Astrocyte (in vitro differentiated cells and primary cell): Measurements from ENCODE around the gene PTPN5. TPM values are rescaled to one million over a fixed set of nuclear protein-coding genes. Genes with fewer than 3 reads are reported as not detected.

Experiments
- DNase-seq: peaks from one replicate; pipeline ENCODE4 v3.0.0-alpha.2; 2010; ENCODE audit warnings: low read depth
- FAIRE-seq: peaks from 2 replicates; lab custom pipeline; 2011; peaks lifted over from hg19 to GRCh38; lab: Jason Lieb, UNC
- H2AFZ ChIP-seq: 2 replicates; pipeline ENCODE4 v1.6.0; 2012; ENCODE audit warnings: low read depth, low read length, inconsistent platforms
- H3K27ac ChIP-seq: 2 replicates; pipeline ENCODE4 v1.5.1; 2011; ENCODE audit warnings: low read depth, low read length, inconsistent platforms
- H3K27me3 ChIP-seq: 2 replicates; pipeline ENCODE4 v1.6.0; 2011; ENCODE audit warnings: low read length, inconsistent platforms; ENCODE audit not compliant: insufficient read depth
- H3K36me3 ChIP-seq: 2 replicates; pipeline ENCODE4 v1.5.1; 2011; ENCODE audit warnings: low read length, inconsistent platforms; ENCODE audit not compliant: insufficient read depth
- H3K4me1 ChIP-seq: 2 replicates; pipeline ENCODE4 v1.5.1; 2011; ENCODE audit warnings: low read length, inconsistent platforms; ENCODE audit not compliant: insufficient read depth
- H3K4me2 ChIP-seq: 2 replicates; pipeline ENCODE4 v1.6.0; 2012; ENCODE audit warnings: low read length, inconsistent platforms
- H3K4me3 ChIP-seq: 2 replicates; pipeline ENCODE4 v1.5.1; 2011; ENCODE audit warnings: low read depth, mild to moderate bottlenecking, low read length, inconsistent platforms; ENCODE audit not compliant: insufficient read depth
- H3K79me2 ChIP-seq: 2 replicates; pipeline ENCODE4 v1.6.0; 2012; ENCODE audit warnings: mild to moderate bottlenecking, low read length, inconsistent platforms; ENCODE audit not compliant: insufficient read depth
- H3K9ac ChIP-seq: 2 replicates; pipeline ENCODE4 v1.6.0; 2012; ENCODE audit warnings: mild to moderate bottlenecking, low read length, inconsistent platforms
- H3K9me3 ChIP-seq: 2 replicates; pipeline ENCODE4 v1.5.1; 2012; ENCODE audit warnings: low read depth, mild to moderate bottlenecking, low read length, inconsistent platforms; ENCODE audit not compliant: insufficient read depth
- H4K20me1 ChIP-seq: 2 replicates; pipeline ENCODE4 v1.6.0; 2012; ENCODE audit warnings: low read length, inconsistent platforms; ENCODE audit not compliant: insufficient read depth
- H3K27ac Mint-ChIP-seq: one replicate; pipeline ENCODE4 v1.8.0; 2021; ENCODE audit warnings: mild to moderate bottlenecking, mixed read lengths; ENCODE audit not compliant: unreplicated experiment
- H3K27me3 Mint-ChIP-seq: one replicate; pipeline ENCODE4 v1.8.0; 2021; ENCODE audit warnings: low read depth, mixed read lengths; ENCODE audit not compliant: unreplicated experiment
- H3K36me3 Mint-ChIP-seq: one replicate; pipeline ENCODE4 v1.8.0; 2021; ENCODE audit warnings: low read depth, mixed read lengths; ENCODE audit not compliant: unreplicated experiment
- H3K4me1 Mint-ChIP-seq: one replicate; pipeline ENCODE4 v1.8.0; 2021; ENCODE audit warnings: low read depth, mixed read lengths; ENCODE audit not compliant: unreplicated experiment
- H3K4me3 Mint-ChIP-seq: one replicate; pipeline ENCODE4 v1.8.0; 2021; ENCODE audit warnings: mild to moderate bottlenecking, moderate library complexity, mixed read lengths; ENCODE audit not compliant: unreplicated experiment
- H3K9me3 Mint-ChIP-seq: one replicate; pipeline ENCODE4 v1.8.0; 2021; ENCODE audit warnings: mild to moderate bottlenecking, mixed read lengths; ENCODE audit not compliant: unreplicated experiment
- CTCF ChIP-seq: IDR thresholded peaks from 2 replicates; pipeline ENCODE4 v1.5.1; 2011; ENCODE audit warnings: low read depth, mild to moderate bottlenecking, inconsistent platforms, low read length, moderate library complexity; ENCODE audit not compliant: insufficient read depth
- EZH2 ChIP-seq: IDR thresholded peaks from 2 replicates; pipeline ENCODE4 v1.6.1; 2012; ENCODE audit warnings: mild to moderate bottlenecking, low read length, inconsistent platforms; ENCODE audit not compliant: insufficient read depth
- total RNA-seq: library from RNA; stranded (reverse); gene quantifications from 2 replicates; pipeline ENCODE4 v1.2.1, GENCODE V29; 2021

PTPN5 gene
- total RNA-seq, 1 donor from 2014 or later = 0.07 TPM

- peaks cover 42% of the 10 kb centered on the region for H3K27me3 Mint-ChIP-seq
- FAIRE-seq (no peak), DNase-seq (no peak)
- H3K36me3 Mint-ChIP-seq = no peaks in the 10 kb centered on the region
- Histone ChIP-seq H3K27ac (no peak overlapping the region), H3K9ac (no peak overlapping the region), H3K4me2 (peak overlapping the region; percentile 100), H3K4me1 (no peaks in the 10 kb centered on the region), H4K20me1 (no peaks in the 10 kb centered on the region), H3K9me3 (no peaks in the 10 kb centered on the region), H3K4me3 (no peak overlapping the region), H3K79me2 (no peaks in the 10 kb centered on the region), H3K27me3 (peaks cover 3% of the 10 kb centered on the region), H2AFZ (peak overlapping the region; percentile 1), H3K36me3 (no peaks in the 10 kb centered on the region)
- peaks cover 2% of the 10 kb centered on the region for H3K4me1 Mint-ChIP-seq
- TF ChIP-seq EZH2 = no peak
- TF ChIP-seq CTCF = no peak
- peak overlapping the region; percentile 56 for H3K4me3 Mint-ChIP-seq
- H3K27ac Mint-ChIP-seq = no peak overlapping the region
- H3K9me3 Mint-ChIP-seq = peaks cover 2% of the 10 kb centered on the region
Observed at GRCh38 chr11:18720091-18720807, 71.3 kb downstream of the PTPN5 start.

- peaks cover 2% of the 10 kb centered on the region for H3K9me3 Mint-ChIP-seq
- no peaks in the 10 kb centered on the region for H3K9me3 ChIP-seq
- no peaks in the 10 kb centered on the region for H4K20me1 ChIP-seq
- H3K4me3 Mint-ChIP-seq = no peak overlapping the region
- DNase-seq (no peak), FAIRE-seq (no peak)
- H3K27ac ChIP-seq = no peak overlapping the region
- H3K27ac Mint-ChIP-seq = no peak overlapping the region
- no peak overlapping the region for H2AFZ ChIP-seq
- H3K36me3 ChIP-seq = no peaks in the 10 kb centered on the region
- no peaks in the 10 kb centered on the region for H3K4me1 ChIP-seq
- H3K36me3 Mint-ChIP-seq = no peaks in the 10 kb centered on the region
- no peaks in the 10 kb centered on the region for H3K4me1 Mint-ChIP-seq
- TF ChIP-seq EZH2 = no peak
- TF ChIP-seq CTCF = no peak
- H3K4me3 ChIP-seq = no peak overlapping the region
- no peak overlapping the region for H3K4me2 ChIP-seq
- no peaks in the 10 kb centered on the region for H3K79me2 ChIP-seq
- H3K27me3 Mint-ChIP-seq = peaks cover 71% of the 10 kb centered on the region
- H3K27me3 ChIP-seq = peaks cover 3% of the 10 kb centered on the region
- H3K9ac ChIP-seq = no peak overlapping the region
Observed at GRCh38 chr11:18715476-18715875, 76.1 kb downstream of the PTPN5 start.

GRCh38 chr11:18714443-18714780, 77.2 kb downstream of the PTPN5 start:
- no peaks in the 10 kb centered on the region for H3K9me3 ChIP-seq
- Mint-ChIP-seq H3K9me3 (peaks cover 2% of the 10 kb centered on the region), H3K27ac (no peak overlapping the region), H3K36me3 (no peaks in the 10 kb centered on the region), H3K4me3 (no peak overlapping the region), H3K27me3 (peaks cover 71% of the 10 kb centered on the region), H3K4me1 (no peaks in the 10 kb centered on the region)
- TF ChIP-seq EZH2 (no peak), CTCF (no peak)
- H3K4me2 ChIP-seq = no peak overlapping the region
- H3K79me2 ChIP-seq = no peaks in the 10 kb centered on the region
- no peak overlapping the region for H3K27ac ChIP-seq
- no peak for DNase-seq
- no peak overlapping the region for H3K9ac ChIP-seq
- H2AFZ ChIP-seq = no peak overlapping the region
- H3K36me3 ChIP-seq = no peaks in the 10 kb centered on the region
- H3K4me3 ChIP-seq = no peak overlapping the region
- no peaks in the 10 kb centered on the region for H3K4me1 ChIP-seq
- H3K27me3 ChIP-seq = peaks cover 3% of the 10 kb centered on the region
- FAIRE-seq = no peak
- H4K20me1 ChIP-seq = no peaks in the 10 kb centered on the region
